ENCODE data around the gene HOOK2.

Gene HOOK2

DNA sequence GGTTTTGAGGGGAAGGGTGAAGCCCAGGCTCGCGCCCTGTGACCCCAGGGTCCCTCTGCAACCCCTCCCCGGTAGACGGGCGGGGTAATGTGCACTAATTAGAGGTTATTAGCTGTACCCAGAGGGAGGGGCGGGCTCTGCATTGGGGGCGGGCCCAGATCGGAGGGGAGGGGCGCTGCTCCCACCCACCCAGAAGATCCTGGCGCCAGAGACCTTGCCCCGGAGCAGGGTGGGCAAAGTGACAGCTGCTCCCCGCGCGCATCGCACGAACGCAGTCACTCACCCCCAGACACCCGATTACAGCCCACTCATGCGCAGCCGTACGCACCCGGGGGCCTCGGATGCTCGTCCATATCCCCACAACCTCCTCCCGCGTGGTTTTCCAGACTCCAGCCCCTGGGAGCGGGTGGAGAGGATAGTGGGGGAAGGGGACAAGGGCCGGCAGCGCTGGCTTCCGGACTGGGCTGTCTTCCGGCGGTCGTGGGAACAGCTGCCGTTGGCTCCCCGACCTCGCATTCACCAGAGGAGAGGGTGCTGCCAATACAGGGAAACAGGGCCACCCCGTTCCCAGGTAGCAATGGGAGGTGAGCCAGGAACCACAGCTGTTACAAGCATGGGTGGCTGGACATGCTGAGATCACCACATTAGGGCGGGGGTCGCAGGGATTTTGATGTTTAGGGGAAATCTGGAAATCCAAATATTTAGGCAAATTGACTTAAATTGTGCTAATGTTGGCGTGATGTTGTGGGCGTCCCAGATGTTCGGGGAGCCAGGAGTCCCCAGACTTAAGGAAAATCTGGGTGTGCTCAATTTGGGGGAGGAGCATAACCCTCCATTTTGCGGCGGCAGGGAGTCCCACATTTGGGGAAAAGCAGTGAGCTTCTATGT is 2.9 kb upstream of the HOOK2 start (continued):
- TF ChIP-seq, protein P1, sequence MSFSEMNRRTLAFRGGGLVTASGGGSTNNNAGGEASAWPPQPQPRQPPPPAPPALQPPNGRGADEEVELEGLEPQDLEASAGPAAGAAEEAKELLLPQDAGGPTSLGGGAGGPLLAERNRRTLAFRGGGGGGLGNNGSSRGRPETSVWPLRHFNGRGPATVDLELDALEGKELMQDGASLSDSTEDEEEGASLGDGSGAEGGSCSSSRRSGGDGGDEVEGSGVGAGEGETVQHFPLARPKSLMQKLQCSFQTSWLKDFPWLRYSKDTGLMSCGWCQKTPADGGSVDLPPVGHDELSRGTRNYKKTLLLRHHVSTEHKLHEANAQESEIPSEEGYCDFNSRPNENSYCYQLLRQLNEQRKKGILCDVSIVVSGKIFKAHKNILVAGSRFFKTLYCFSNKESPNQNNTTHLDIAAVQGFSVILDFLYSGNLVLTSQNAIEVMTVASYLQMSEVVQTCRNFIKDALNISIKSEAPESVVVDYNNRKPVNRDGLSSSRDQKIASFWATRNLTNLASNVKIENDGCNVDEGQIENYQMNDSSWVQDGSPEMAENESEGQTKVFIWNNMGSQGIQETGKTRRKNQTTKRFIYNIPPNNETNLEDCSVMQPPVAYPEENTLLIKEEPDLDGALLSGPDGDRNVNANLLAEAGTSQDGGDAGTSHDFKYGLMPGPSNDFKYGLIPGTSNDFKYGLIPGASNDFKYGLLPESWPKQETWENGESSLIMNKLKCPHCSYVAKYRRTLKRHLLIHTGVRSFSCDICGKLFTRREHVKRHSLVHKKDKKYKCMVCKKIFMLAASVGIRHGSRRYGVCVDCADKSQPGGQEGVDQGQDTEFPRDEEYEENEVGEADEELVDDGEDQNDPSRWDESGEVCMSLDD (tag by site-specific recombination; IDR thresholded peaks at IDR 0.05): 0 out of 2 replicates have a peak, but pooled peaks have one; percentile 35
- TF ChIP-seq REPIN1 (tag by site-specific recombination; IDR thresholded peaks at IDR 0.05; ENCODE audit: low read depth) (no peak), ZNF670 (tag by site-specific recombination; IDR thresholded peaks at IDR 0.05; ENCODE audit: low read depth) (no peak), ZNF341 (tag by site-specific recombination; IDR thresholded peaks at IDR 0.05; ENCODE audit: low read depth) (peak; percentile 96), SP2 (tag by site-specific recombination; IDR thresholded peaks at IDR 0.05) (peak; percentile 77), KLF16 (tag by site-specific recombination; IDR thresholded peaks at IDR 0.05) (peak; percentile 58), MEIS1 (CRISPR knock-in tag; IDR thresholded peaks at IDR 0.05; ENCODE audit: borderline replicate concordance) (no peak), ZBTB20 (tag by site-specific recombination; IDR thresholded peaks at IDR 0.05) (peak; percentile 65), IKZF3 (tag by site-specific recombination; IDR thresholded peaks at IDR 0.05) (peak; percentile 78)
- TF ChIP-seq, protein P2, sequence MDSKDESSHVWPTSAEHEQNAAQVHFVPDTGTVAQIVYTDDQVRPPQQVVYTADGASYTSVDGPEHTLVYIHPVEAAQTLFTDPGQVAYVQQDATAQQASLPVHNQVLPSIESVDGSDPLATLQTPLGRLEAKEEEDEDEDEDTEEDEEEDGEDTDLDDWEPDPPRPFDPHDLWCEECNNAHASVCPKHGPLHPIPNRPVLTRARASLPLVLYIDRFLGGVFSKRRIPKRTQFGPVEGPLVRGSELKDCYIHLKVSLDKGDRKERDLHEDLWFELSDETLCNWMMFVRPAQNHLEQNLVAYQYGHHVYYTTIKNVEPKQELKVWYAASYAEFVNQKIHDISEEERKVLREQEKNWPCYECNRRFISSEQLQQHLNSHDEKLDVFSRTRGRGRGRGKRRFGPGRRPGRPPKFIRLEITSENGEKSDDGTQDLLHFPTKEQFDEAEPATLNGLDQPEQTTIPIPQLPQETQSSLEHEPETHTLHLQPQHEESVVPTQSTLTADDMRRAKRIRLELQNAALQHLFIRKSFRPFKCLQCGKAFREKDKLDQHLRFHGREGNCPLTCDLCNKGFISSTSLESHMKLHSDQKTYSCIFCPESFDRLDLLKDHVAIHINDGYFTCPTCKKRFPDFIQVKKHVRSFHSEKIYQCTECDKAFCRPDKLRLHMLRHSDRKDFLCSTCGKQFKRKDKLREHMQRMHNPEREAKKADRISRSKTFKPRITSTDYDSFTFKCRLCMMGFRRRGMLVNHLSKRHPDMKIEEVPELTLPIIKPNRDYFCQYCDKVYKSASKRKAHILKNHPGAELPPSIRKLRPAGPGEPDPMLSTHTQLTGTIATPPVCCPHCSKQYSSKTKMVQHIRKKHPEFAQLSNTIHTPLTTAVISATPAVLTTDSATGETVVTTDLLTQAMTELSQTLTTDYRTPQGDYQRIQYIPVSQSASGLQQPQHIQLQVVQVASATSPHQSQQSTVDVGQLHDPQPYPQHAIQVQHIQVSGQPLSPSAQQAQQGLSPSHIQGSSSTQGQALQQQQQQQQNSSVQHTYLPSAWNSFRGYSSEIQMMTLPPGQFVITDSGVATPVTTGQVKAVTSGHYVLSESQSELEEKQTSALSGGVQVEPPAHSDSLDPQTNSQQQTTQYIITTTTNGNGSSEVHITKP (tag by site-specific recombination; IDR thresholded peaks at IDR 0.05): peak; percentile 98
- TF ChIP-seq, protein P3, sequence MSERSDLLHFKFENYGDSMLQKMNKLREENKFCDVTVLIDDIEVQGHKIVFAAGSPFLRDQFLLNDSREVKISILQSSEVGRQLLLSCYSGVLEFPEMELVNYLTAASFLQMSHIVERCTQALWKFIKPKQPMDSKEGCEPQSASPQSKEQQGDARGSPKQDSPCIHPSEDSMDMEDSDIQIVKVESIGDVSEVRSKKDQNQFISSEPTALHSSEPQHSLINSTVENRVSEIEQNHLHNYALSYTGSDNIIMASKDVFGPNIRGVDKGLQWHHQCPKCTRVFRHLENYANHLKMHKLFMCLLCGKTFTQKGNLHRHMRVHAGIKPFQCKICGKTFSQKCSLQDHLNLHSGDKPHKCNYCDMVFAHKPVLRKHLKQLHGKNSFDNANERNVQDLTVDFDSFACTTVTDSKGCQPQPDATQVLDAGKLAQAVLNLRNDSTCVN (tag by site-specific recombination; optimal IDR thresholded peaks at IDR 0.05): peak; percentile 23

DNA sequence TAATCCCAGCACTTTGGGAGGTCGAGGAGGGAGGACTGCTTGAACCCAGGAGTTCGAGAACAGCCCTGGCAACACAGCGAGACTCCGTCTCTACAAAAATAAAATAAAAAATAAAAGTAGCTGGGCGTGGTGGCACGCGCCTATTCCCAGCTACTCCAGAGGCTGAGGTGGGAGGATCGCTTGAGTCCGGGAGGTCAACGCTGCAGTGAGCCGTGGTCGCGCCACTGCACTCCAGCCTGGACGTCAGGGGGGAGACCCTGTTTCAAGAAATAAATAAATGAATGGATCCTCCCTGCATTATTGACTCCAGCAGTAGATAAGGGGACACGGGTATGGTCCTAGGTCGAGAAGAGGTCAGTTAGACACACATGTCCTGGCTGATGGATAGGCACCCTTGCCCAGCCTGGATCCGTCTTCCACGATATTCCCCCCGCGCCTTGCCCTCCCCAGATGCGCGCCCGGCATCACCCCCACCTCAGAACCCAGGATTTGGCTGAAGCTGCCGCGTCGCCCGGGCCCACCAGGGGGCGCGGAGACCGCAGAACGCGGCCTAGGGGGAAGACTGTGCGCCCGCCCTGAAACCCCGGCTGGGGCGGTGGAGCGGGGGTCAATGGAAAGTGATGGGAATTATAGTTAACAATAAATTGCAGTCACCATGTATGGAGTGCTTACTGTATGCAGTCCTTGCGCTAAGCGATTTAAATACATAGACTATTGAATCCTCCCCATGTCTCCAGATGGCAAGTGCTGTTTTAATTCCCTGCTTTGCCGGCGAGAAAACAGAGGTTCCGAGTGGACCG is 2.1 kb upstream of the HOOK2 start:
- no peak overlapping the region for H3K27ac ChIP-seq (ENCODE audit: extremely low read depth, low read depth, low read length)
- POLR2A ChIA-PET: interaction anchor here (0.8 to 3.3 kb wide), 5 partner anchors 12 to 22 kb away, joined by 3 to 42 read pairs (median 4); partner anchors contain the start of gene JUNB
- TF ChIP-seq ZNF114 (tag by site-specific recombination; IDR thresholded peaks at IDR 0.05): no peak
- peak; percentile 57; the same call in 1 of the 2 replicates for TF ChIP-seq KLF8 (tag by site-specific recombination; IDR thresholded peaks at IDR 0.05)
- TF ChIP-seq, protein P4, sequence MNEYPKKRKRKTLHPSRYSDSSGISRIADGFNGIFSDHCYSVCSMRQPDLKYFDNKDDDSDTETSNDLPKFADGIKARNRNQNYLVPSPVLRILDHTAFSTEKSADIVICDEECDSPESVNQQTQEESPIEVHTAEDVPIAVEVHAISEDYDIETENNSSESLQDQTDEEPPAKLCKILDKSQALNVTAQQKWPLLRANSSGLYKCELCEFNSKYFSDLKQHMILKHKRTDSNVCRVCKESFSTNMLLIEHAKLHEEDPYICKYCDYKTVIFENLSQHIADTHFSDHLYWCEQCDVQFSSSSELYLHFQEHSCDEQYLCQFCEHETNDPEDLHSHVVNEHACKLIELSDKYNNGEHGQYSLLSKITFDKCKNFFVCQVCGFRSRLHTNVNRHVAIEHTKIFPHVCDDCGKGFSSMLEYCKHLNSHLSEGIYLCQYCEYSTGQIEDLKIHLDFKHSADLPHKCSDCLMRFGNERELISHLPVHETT (tag by site-specific recombination; IDR thresholded peaks at IDR 0.05): no peak
- no peak for TF ChIP-seq ZNF837 (tag by site-specific recombination; IDR thresholded peaks at IDR 0.05)
- no peak for TF ChIP-seq BCL11B (tag by site-specific recombination; IDR thresholded peaks at IDR 0.05; ENCODE audit: low read depth)
- TF ChIP-seq, protein P5, sequence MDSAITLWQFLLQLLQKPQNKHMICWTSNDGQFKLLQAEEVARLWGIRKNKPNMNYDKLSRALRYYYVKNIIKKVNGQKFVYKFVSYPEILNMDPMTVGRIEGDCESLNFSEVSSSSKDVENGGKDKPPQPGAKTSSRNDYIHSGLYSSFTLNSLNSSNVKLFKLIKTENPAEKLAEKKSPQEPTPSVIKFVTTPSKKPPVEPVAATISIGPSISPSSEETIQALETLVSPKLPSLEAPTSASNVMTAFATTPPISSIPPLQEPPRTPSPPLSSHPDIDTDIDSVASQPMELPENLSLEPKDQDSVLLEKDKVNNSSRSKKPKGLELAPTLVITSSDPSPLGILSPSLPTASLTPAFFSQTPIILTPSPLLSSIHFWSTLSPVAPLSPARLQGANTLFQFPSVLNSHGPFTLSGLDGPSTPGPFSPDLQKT (IDR thresholded peaks at IDR 0.05; ENCODE audit: borderline replicate concordance, low read depth, low read length): no peak
- no peak for TF ChIP-seq ZNF843 (tag by site-specific recombination; IDR thresholded peaks at IDR 0.05)
- no peak for TF ChIP-seq ZNF133 (tag by site-specific recombination; IDR thresholded peaks at IDR 0.05)
- no peak for TF ChIP-seq ZNF558 (tag by site-specific recombination; IDR thresholded peaks at IDR 0.05)
- no peak for TF ChIP-seq ZFP69B (tag by site-specific recombination; IDR thresholded peaks at IDR 0.05)
- TF ChIP-seq, protein P6, sequence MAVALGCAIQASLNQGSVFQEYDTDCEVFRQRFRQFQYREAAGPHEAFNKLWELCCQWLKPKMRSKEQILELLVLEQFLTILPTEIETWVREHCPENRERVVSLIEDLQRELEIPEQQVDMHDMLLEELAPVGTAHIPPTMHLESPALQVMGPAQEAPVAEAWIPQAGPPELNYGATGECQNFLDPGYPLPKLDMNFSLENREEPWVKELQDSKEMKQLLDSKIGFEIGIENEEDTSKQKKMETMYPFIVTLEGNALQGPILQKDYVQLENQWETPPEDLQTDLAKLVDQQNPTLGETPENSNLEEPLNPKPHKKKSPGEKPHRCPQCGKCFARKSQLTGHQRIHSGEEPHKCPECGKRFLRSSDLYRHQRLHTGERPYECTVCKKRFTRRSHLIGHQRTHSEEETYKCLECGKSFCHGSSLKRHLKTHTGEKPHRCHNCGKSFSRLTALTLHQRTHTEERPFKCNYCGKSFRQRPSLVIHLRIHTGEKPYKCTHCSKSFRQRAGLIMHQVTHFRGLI (tag by site-specific recombination; IDR thresholded peaks at IDR 0.05): peak; percentile 47; the same call in 1 of the 2 replicates

More for the DNA sequence above, 2.1 kb upstream of the HOOK2 start:
- CTCF ChIA-PET: interaction anchor here (0.6 to 11.4 kb wide), 22 partner anchors 10 to 1674 kb away, joined by 3 to 234 read pairs (median 4); partner anchors contain the start of genes GET3, JUNB, PRDX2 and THSD8
- Histone ChIP-seq H3K36me3 (ENCODE audit: control insufficient read depth in 2 of 2, insufficient read depth in 1 of 2, low read length in 2 of 2) (no peaks in the 10 kb centered on the region), H3K4me3 (ENCODE audit: low read depth, low read length) (peak overlapping the region; percentile 39), H3K9me3 (ENCODE audit: control insufficient read depth, insufficient read depth, low read depth, low read length) (no peaks in the 10 kb centered on the region), H3K4me1 (ENCODE audit: control insufficient read depth, insufficient read depth, low read length) (peaks cover 4% of the 10 kb centered on the region; the same call in 1 of the 2 replicates)

All from HEK293 (cell line).